Measurements from ENCODE around the gene INTS6L.

DNA sequence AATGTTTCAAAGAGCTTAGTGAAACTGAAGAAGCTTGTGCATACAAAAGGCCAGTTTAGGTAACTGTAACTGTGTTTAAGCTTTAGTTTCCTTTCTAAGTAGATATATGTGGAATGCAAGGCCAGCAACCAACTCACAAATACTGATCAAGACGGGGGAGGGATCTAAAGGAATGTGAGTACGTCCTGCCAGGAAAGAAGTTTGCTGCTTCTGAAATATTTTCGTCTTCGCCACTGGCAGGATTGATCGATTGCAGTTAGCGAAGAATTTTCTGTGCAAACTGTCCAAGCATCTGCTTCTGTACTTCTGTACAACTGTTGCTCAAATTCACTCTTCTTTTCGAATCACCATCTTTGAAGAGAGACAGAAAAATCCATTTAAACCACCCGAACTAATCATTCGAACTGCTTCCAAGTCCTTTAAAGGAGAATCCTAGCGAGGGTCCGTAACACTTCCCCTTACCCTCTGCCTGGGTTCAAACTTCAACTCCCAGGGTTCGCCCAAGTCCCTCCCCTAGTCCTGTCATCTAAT lies 373 bp upstream of the INTS6L start:
- TF ChIP-seq, protein P1, sequence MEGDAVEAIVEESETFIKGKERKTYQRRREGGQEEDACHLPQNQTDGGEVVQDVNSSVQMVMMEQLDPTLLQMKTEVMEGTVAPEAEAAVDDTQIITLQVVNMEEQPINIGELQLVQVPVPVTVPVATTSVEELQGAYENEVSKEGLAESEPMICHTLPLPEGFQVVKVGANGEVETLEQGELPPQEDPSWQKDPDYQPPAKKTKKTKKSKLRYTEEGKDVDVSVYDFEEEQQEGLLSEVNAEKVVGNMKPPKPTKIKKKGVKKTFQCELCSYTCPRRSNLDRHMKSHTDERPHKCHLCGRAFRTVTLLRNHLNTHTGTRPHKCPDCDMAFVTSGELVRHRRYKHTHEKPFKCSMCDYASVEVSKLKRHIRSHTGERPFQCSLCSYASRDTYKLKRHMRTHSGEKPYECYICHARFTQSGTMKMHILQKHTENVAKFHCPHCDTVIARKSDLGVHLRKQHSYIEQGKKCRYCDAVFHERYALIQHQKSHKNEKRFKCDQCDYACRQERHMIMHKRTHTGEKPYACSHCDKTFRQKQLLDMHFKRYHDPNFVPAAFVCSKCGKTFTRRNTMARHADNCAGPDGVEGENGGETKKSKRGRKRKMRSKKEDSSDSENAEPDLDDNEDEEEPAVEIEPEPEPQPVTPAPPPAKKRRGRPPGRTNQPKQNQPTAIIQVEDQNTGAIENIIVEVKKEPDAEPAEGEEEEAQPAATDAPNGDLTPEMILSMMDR (IDR thresholded peaks at IDR 0.05): no peak
- no peak for TF ChIP-seq ZFX (IDR thresholded peaks at IDR 0.05; ENCODE audit: borderline replicate concordance)

Data from 22Rv1 (cell line).